GM21529 (cell line): ENCODE results near the gene ZNF480.
"Not testable (repeated sequence)": the region's sequence is repeated elsewhere in the genome, so short reads cannot be mapped to it uniquely, and the experiment has no call there.

Experiments used
- ATAC-seq: cut with Tn5 transposase; IDR thresholded peaks from one replicate; pipeline ENCODE4 v1.9.1; 2021; ENCODE audit not compliant: unreplicated experiment

ZNF480 gene

DNA sequence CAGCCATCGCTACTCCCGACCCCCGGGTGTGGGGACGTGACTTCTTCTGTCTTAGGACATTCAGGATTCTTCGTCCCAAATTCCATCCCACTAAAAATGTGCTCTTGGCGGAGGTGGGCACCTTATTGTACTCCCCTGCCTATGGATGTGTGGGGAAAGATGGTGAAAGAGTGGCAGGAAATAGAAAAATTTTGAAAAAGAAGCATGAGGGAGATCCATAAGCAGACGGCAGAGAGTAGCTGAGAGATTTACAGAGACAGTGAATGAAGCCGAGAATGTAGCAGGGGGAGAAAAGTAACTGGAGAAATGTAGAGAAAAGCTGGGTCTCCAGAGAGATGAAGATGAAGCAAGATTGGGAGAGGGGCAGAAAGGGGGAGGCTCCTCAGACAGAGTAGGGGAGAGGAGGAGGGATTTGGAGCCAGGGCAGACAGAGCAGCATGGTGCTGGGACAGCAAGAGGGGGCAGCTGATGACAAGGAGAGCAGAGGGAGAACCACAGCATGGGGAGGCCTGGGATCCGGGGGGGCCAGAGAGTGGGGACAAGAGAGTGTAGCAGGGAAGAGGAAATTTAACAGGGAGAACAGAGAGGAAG, 39.9 kb downstream of the ZNF480 start:
- no peak for ATAC-seq

DNA sequence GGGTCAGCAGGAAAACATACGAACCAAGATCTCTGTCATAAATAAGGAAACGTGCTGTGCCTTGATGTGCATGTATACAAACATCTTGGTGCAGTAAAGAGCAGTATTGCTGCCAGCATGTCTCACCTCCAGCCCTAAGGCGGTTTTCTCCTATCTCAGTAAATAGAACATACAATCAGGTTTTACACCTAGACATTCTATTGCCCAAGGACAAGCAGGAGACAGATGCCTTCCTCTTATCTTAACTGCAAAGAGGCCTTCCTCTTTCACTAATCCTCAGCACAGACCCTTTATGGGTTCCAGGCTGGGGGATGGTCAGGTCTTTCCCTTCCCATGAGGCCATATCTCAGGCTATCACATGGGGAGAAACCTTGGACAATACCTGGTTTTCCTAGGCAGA, 42.1 kb downstream of the ZNF480 start:
- not testable (repeated sequence) for ATAC-seq

DNA sequence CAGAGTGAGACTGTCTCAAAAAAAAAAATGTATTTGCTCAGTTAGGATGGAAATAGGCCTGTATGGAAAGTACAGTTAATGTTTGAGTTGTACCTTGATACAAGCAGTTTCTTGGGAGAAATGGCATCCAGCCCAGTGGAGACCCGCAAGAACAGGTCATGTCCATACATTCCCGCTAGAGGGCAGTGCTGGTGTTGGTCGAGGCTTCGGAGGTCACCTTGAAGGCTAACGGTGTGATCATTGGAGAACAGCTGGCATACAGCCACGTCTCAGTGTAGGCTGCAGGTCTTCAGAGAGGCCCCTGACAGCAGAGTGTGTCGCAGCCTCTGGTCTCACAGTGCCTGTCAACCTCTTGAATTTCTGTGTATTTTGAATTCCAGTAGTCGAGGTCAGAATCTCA, 46.6 kb downstream of the ZNF480 start:
- no peak for ATAC-seq

DNA sequence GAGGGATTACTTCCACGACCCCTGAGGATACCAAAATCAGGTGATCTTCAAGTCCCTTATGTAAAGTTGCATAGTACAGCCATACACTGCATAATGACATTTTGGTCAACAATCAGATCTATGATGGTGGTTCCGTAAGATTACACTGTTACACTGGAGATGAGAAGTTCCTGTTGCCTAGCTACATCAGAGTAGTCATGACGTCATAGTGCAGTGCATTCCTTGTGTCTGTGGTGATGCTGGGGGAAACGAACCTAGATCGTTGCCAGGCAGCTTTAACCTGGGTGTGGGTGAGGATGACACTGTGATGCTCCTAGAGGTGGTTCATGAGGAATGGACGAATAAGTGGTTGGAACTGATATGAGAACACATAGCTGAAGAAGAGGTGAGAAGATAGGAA, 48.2 kb downstream of the ZNF480 start:
- no peak for ATAC-seq

DNA sequence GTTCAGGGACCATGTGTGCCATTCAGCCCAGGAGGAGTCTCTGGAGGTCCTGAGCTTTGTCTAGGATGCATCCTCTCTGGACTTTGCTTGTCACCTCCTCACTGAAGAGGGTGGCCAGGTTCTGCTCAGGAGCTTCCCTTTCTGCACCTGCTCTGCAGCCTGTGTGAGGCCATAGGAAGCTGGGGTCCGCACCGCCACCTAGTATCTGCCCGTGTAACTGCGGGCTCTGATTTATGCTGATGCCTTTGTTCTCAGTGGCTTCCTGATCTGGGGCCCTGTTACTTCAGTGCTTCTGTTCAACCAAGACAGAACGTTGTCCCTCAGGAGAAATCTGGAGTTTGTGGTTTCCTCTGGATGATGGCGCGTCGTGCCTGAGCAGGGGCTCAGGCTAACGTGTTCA, 54.5 kb downstream of the ZNF480 start:
- no peak for ATAC-seq

DNA sequence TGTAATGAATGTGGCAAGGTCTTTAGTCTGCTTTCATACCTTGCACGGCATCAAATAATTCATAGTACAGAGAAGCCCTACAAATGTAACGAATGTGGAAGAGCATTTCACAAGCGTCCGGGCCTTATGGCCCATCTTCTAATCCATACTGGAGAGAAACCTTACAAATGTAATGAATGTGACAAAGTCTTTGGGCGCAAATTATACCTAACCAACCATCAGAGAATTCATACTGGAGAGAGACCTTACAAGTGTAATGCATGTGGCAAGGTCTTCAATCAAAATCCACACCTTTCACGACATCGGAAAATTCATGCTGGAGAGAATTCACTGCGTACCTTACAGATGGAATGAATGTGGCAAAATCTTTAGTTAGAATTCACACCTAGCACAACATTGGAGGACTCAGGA, 69.5 kb downstream of the ZNF480 start:
- no peak for ATAC-seq

DNA sequence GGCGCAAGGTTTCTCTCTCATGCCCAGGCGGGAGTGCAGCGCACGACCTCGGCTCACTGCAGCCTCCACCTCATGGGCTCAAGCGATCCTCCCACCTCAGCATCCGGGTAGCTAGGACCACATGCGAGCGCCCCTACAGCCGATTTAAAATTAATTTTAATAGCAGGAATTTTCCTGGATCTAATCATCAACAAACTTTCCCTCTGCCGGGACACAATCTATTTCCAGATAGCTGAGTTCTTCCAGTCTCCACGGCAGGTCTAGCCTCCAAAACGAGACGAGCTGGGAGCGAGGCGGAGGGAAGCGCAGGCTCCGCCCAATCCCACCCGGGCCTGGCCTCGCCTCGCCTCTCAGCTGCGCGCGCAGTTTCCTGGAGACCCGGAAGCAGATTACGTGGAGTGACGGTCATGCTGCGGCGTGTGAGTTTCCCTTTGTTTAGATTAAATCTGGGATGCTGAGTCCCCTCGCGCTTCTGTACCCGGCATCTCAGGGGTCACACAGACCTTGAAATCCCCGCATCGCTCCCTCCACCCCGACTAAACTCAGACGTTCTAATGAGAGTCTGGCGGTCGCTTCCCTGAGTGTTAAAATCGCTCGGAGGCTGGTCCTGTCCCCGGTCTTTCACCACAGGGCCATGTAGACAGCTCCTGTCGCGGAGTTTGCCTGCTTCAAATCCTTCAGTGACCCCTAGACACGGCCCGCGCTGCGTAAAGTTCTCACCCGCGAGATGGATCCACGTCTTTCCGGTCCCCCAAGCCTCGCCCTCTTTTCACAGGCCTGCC, 72.8 kb downstream of the ZNF480 start, which contains the start of gene ZNF880:
Gene ZNF880, plus strand, starts transcription at position 365 of the 782 bp plus-strand sequence. Its CDS starts 43 bp downstream, at position 408.
- ATAC-seq, result peak; percentile 62

DNA sequence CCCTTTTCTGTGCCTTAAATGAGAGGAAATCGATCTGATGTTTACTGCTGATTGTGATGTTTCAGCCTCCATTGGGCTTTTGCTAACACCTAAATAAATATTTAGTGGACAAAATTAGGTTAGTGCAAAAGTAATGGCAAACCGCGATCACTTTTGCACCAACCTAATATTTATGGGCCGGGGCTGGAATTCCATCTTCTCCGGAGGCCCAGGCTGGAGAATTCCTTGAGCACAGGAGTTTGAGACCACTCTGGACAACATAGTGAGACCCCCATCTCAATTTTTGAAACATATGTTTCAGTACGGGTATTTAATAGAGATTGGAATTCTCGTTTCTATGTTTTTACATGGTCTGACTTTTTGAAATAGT, 73.4 kb downstream of the ZNF480 start:
- no peak for ATAC-seq
